ENCODE measurements around the gene CXorf49.
"Not testable (repeated sequence)": the region's sequence is repeated elsewhere in the genome, so short reads cannot be mapped to it uniquely, and the experiment has no call there.

The CXorf49 gene

DNA sequence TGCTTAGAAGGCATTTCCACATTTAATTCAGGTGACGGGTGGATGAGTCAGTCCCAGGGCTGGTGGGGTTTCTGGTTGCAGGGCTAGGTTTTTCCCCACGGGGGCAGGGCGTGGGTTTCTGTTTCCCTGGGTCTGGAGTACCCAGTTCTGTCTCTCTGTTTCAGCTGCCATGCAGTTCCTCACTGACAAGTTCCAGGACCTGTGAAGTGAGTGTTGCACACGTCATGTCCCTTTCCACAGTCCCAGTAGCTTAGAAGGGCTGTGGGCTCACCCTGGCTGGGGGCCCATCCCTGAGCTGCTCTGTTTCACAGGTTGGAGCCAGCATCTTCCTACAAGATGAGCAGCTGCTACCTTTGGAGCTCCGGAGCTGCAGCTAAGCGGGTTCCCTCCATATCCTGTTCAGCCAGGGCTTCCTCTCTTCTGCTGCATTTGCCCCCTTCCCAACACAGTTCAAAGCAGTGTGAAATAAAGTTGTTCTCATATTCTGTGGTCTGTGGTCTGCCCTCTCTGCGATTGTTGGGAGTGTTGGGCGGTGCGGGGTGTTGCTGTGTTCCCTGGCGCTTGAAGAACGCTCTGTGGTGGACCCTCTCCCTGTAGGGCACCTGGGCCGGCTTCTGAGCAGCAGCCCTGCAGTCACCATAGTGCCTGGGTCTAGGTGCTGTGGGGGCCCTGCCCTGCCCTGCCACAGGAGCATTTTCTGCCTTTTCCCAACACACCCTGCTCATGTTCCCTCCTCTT is 46.9 kb downstream of the CXorf49 start:
- DNase-seq, result no peak

- not testable (repeated sequence) for DNase-seq
Observed at GRCh38 chrX:71669947-71670346, 48.1 kb downstream of the CXorf49 start.

GRCh38 chrX:71669492-71669891 is 48.6 kb downstream of the CXorf49 start:
- no peak for DNase-seq

- no peak for DNase-seq
Observed at GRCh38 chrX:71668248-71668595, 49.9 kb downstream of the CXorf49 start.

GRCh38 chrX:71667328-71668247 is 50.5 kb downstream of the CXorf49 start, which contains the start of gene LOC101059915:
LOC101059915 (plus strand) TSS chrX:71667546.
- DNase-seq, result no peak

DNA sequence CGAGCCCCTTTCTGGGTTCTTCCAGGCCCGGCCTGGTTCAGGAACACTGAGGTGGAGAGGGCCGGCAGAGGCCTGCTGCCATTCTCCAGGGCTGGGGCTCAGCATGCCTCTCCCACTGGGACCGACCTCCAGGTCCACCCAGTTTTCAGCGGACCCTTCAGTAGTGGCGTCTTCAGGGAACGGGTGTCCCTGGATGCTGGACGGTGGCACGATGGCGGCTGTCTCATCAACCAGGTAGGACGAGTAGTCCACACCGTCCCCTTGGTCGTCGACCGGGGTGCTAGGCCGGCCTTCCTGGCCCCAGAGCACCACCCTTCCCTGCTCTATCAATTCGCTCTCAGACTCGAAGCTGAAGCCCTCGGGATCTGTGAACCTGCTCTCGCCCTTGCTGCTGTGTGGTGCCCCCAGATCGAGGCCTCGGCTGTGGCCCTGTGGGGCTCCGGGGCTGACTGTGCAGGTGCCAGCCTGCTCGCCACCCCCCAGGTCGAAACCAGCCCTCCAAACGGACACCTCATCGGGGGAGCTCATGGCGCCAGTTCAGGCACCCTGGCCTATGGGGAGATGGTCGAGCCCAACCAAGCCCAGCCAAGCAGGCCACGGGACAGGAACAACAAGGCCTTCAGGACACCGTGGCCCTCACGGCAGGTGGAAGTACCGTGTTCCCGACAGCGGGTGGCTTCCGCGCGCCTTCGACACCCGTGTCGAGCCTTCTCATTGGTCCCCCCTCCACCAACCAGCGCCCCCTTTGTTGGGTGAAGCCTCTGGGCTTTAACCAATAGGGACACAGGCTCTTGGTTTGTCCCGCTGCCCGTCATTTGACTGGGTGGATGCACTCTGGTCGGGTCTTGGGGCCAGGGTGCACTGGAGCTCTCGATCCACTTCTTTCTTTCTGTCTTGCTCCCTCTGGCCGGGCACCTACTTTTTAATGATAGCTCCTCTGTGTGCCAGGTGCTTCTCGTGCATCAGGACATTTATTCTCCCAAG is 51.6 kb downstream of the CXorf49 start:
- DNase-seq, result no peak

GRCh38 chrX:71665747-71666146 is 52.3 kb downstream of the CXorf49 start:
- DNase-seq, result no peak

GRCh38 chrX:71664889-71665491 is 53.1 kb downstream of the CXorf49 start:
- no peak for DNase-seq

Data from COR-L47 (cell line).